Panc1 (cell line): ENCODE measurements around the gene FA2H. TPM values are rescaled to one million over a fixed set of nuclear protein-coding genes. Genes with fewer than 3 reads are reported as not detected.

Experiments used
- ATAC-seq: fragments of 200-7000 bp; cut with Tn5 transposase; 2 replicates; pipeline ENCODE4 v1.9.1; 2020; ENCODE audit warnings: mild to moderate bottlenecking, moderate library complexity
- BruUV-seq: library from RNA; stranded (reverse); fragments of 400-500 nt; replicated peaks from 2 replicates; lab custom pipeline; 2021; lab: Mats Ljungman, UMichigan
- CTCF ChIA-PET: fragments of 300-600 bp; sonication (Branson Sonifier 250); formaldehyde crosslinking; loops from one replicate; lab custom pipeline; 2022; ENCODE audit warnings: antibody characterized with exemption; lab: Charles Lee
- POLR2A ChIA-PET: fragments of 300-600 bp; sonication (Branson Sonifier 250); formaldehyde crosslinking; loops from one replicate; lab custom pipeline; 2022; ENCODE audit warnings: antibody characterized with exemption; lab: Charles Lee
- DNase-seq: peaks from one replicate; pipeline ENCODE4 v3.0.0-alpha.2; 2010; ENCODE audit warnings: low read depth, low spot score
- H3K27ac ChIP-seq: 2 replicates; pipeline ENCODE4 v1.5.1; 2011; ENCODE audit warnings: mild to moderate bottlenecking, low read length, inconsistent platforms
- H3K27me3 ChIP-seq: fragments of 200-500 bp; sonication (Bioruptor generic); 2 replicates; pipeline ENCODE4 v1.6.0; 2014; ENCODE audit warnings: low read length, inconsistent platforms; ENCODE audit not compliant: control insufficient read depth, insufficient read depth
- H3K36me3 ChIP-seq: fragments of 200-500 bp; sonication (Bioruptor generic); 2 replicates; pipeline ENCODE4 v1.5.1; 2014; ENCODE audit warnings: inconsistent platforms, mild to moderate bottlenecking, low read length, moderate library complexity; ENCODE audit not compliant: control insufficient read depth, insufficient read depth
- H3K4me1 ChIP-seq: 2 replicates; pipeline ENCODE4 v1.5.1; 2011; ENCODE audit warnings: inconsistent platforms, mild to moderate bottlenecking, low read length, moderate library complexity; ENCODE audit not compliant: control insufficient read depth, insufficient read depth
- H3K4me3 ChIP-seq, 2 experiments: 2 replicates each; pipeline ENCODE4 v1.5.1; 2011 to 2012; ENCODE audit warnings: low read depth in 2 of 2, low read length in 2 of 2, mild to moderate bottlenecking in 2 of 2, inconsistent platforms in 1 of 2, moderate library complexity in 1 of 2
- H3K9me3 ChIP-seq: fragments of 200-500 bp; sonication (Bioruptor generic); 2 replicates; pipeline ENCODE4 v1.5.1; 2014; ENCODE audit warnings: low read depth, mild to moderate bottlenecking, inconsistent platforms, low read length, moderate library complexity; ENCODE audit not compliant: control insufficient read depth, insufficient read depth
- CTCF ChIP-seq: fragments of 450-650 bp; IDR thresholded peaks from 2 replicates; pipeline ENCODE4 v1.5.1; 2017; ENCODE audit warnings: mild to moderate bottlenecking
- POLR2AphosphoS5 ChIP-seq: IDR thresholded peaks from 2 replicates; pipeline ENCODE4 v1.6.1; 2012; ENCODE audit warnings: mild to moderate bottlenecking, low read depth, low read length, moderate library complexity
- REST ChIP-seq, 2 experiments: IDR thresholded peaks; 2 replicates each; pipeline ENCODE4 v1.6.1; 2011 to 2012; ENCODE audit warnings: low read depth in 2 of 2, control low read depth in 1 of 2, low read length in 1 of 2, mild to moderate bottlenecking in 1 of 2, moderate library complexity in 1 of 2; ENCODE audit not compliant: insufficient read depth in 1 of 2
- SIN3A ChIP-seq: IDR thresholded peaks from 2 replicates; pipeline ENCODE4 v1.6.1; 2012; ENCODE audit warnings: low read depth, mild to moderate bottlenecking, low read length, moderate library complexity, borderline replicate concordance; ENCODE audit not compliant: insufficient read depth
- TCF7L2 ChIP-seq: IDR thresholded peaks from 2 replicates; pipeline ENCODE4 v1.6.1; 2011; ENCODE audit warnings: mild to moderate bottlenecking, low read depth, low read length, inconsistent platforms
- in situ Hi-C: cut with HindIII; loops from 2 replicates; pipeline ENCODE4 v1.10.0; 2016; ENCODE audit warnings: low sequenced_read_pairs, low pct_unique_long_range_greater_than_20kb
- intact Hi-C: fragments of 100-400 bp; cut with micrococcal nuclease; formaldehyde crosslinking; loops from one replicate; pipeline ENCODE4 v1.10.0; 2022; ENCODE audit not compliant: unreplicated experiment
- total RNA-seq: library from RNA; stranded (reverse); gene quantifications from one replicate; pipeline ENCODE4 v1.2.1, GENCODE V29; 2021; ENCODE audit not compliant: unreplicated experiment

FA2H gene
- total RNA-seq, 1 experiment from 2014 or later, result 0.15 TPM

GRCh38 chr16:74785031-74785430 is 10.4 kb upstream of the FA2H start:
- in situ Hi-C loops (no loop called here), intact Hi-C loops (no loop called here)
- ATAC-seq (no peak), DNase-seq (no peak)
- POLR2A ChIA-PET, result no interaction called here
- H3K4me3 ChIP-seq, result no peak overlapping the region
- H3K9me3 ChIP-seq, result no peaks in the 10 kb centered on the region
- CTCF ChIA-PET, result interaction anchor here (0.6 kb wide), 1 partner anchor 74 kb away, joined by 3 read pairs; no protein-coding TSS in a partner anchor
- TF ChIP-seq POLR2AphosphoS5, result no peak
- TF ChIP-seq TCF7L2, result no peak
- TF ChIP-seq CTCF, result no peak
- no peak for TF ChIP-seq REST (IDR thresholded peaks at IDR 0.05; ENCODE audit: insufficient read depth in 1 of 2, low read depth in 2 of 2, low read length in 1 of 2)
- no peak for TF ChIP-seq SIN3A
- no peaks in the 10 kb centered on the region for H3K4me1 ChIP-seq
- no TSS peak for BruUV-seq
- H3K27me3 ChIP-seq, result no peaks in the 10 kb centered on the region
- H3K27ac ChIP-seq, result no peak overlapping the region
- H3K36me3 ChIP-seq, result no peaks in the 10 kb centered on the region

GRCh38 chr16:74778646-74779045 is 4.0 kb upstream of the FA2H start:
- ChIA-PET POLR2A (no interaction called here), CTCF (no interaction called here)
- DNase-seq (no peak), ATAC-seq (no peak)
- Histone ChIP-seq H3K27me3 (peaks cover 3% of the 10 kb centered on the region), H3K27ac (no peak overlapping the region), H3K4me1 (no peaks in the 10 kb centered on the region), H3K4me3 (no peak overlapping the region), H3K9me3 (no peaks in the 10 kb centered on the region), H3K36me3 (no peaks in the 10 kb centered on the region)
- no TSS peak for BruUV-seq
- intact Hi-C loops, result no loop called here
- TF ChIP-seq POLR2AphosphoS5, result no peak
- no peak for TF ChIP-seq TCF7L2
- TF ChIP-seq SIN3A, result no peak
- no peak for TF ChIP-seq REST (IDR thresholded peaks at IDR 0.05; ENCODE audit: insufficient read depth in 1 of 2, low read depth in 2 of 2, low read length in 1 of 2)
- no peak for TF ChIP-seq CTCF
- in situ Hi-C loops, result no loop called here
